ENCODE results near the gene NTM.
"Not testable (repeated sequence)": the region's sequence is repeated elsewhere in the genome, so short reads cannot be mapped to it uniquely, and the experiment has no call there.

The NTM gene

GRCh38 chr11:131903074-131903473, 532.7 kb downstream of the NTM start:
- DNase-seq = no peak

GRCh38 chr11:131904756-131905155, 534.3 kb downstream of the NTM start:
- DNase-seq = no peak

GRCh38 chr11:131906963-131907362, 536.5 kb downstream of the NTM start:
- DNase-seq = no peak

GRCh38 chr11:131907371-131907770, 537.0 kb downstream of the NTM start:
- DNase-seq = no peak

- no peak for DNase-seq
Measured at GRCh38 chr11:131908316-131908715, 537.9 kb downstream of the NTM start.

- no peak for DNase-seq
Measured at GRCh38 chr11:131909426-131910177, 539.2 kb downstream of the NTM start.

GRCh38 chr11:131910178-131910522, 539.7 kb downstream of the NTM start:
- no peak for DNase-seq

GRCh38 chr11:131910523-131911387, 540.3 kb downstream of the NTM start:
- no peak for DNase-seq

- not testable (repeated sequence) for DNase-seq
Measured at GRCh38 chr11:131911388-131912032, 541.1 kb downstream of the NTM start.

- no peak for DNase-seq
Measured at GRCh38 chr11:131912134-131912533, 541.7 kb downstream of the NTM start.

- no peak for DNase-seq
Measured at GRCh38 chr11:131913267-131913666, 542.9 kb downstream of the NTM start.

- DNase-seq = no peak
Measured at GRCh38 chr11:131914361-131914774, 544.0 kb downstream of the NTM start.

- DNase-seq = no peak
Measured at GRCh38 chr11:131916638-131917037, 546.2 kb downstream of the NTM start.

GRCh38 chr11:131917634-131918384, 547.4 kb downstream of the NTM start:
- no peak for DNase-seq

- no peak for DNase-seq
Measured at GRCh38 chr11:131918663-131919062, 548.2 kb downstream of the NTM start.

GRCh38 chr11:131922220-131922619, 551.8 kb downstream of the NTM start:
- DNase-seq = no peak

GRCh38 chr11:131923309-131923708, 552.9 kb downstream of the NTM start:
- DNase-seq = no peak

- no peak for DNase-seq
Measured at GRCh38 chr11:131924001-131924400, 553.6 kb downstream of the NTM start.

- no peak for DNase-seq
Measured at GRCh38 chr11:131924457-131925201, 554.2 kb downstream of the NTM start.

- DNase-seq = no peak
Measured at GRCh38 chr11:131925829-131926228, 555.4 kb downstream of the NTM start.

GRCh38 chr11:131928992-131929391, 558.6 kb downstream of the NTM start:
- no peak for DNase-seq

Data from T-helper 9 cell (primary cell).